H1 (cell line): ENCODE data around the gene SFXN4. TPM values are rescaled to one million over a fixed set of nuclear protein-coding genes. Genes with fewer than 3 reads are reported as not detected.

Experiments used
- CTCF ChIA-PET: fragments of 300-600 bp; sonication (Branson Sonifier 250); formaldehyde crosslinking; loops from one replicate; lab custom pipeline; 2021; ENCODE audit not compliant: partially characterized antibody; lab: Charles Lee
- POLR2A ChIA-PET: fragments of 300-600 bp; sonication (Branson Sonifier 250); formaldehyde crosslinking; loops from one replicate; lab custom pipeline; 2021; ENCODE audit warnings: inconsistent platforms; ENCODE audit not compliant: partially characterized antibody; lab: Charles Lee
- DNase-seq, 2 experiments: peaks; one replicate each; pipeline versions ENCODE4 v3.0.0 to v3.0.0-alpha.2; 2010 to 2022; ENCODE audit warnings: low spot score in 2 of 2, low read depth in 1 of 2, mixed read lengths in 1 of 2
- FAIRE-seq: peaks from 2 replicates; lab custom pipeline; 2011; peaks lifted over from hg19 to GRCh38; lab: Jason Lieb, UNC
- H2AFZ ChIP-seq: 2 replicates; pipeline ENCODE4 v1.8.1; 2012; ENCODE audit warnings: low read length, inconsistent platforms
- H2AK5ac ChIP-seq: 2 replicates; pipeline ENCODE4 v1.6.1; 2013; ENCODE audit warnings: low read depth, low read length
- H2BK120ac ChIP-seq: replicated peaks from 2 replicates; pipeline ENCODE3; 2013; ENCODE audit warnings: low read depth, low read length, inconsistent platforms
- H2BK12ac ChIP-seq: 2 replicates; pipeline ENCODE4 v1.6.1; 2013; ENCODE audit warnings: low read depth, low read length
- H2BK15ac ChIP-seq: 2 replicates; pipeline ENCODE4 v1.6.1; 2013; ENCODE audit warnings: low read length
- H2BK20ac ChIP-seq: 2 replicates; pipeline ENCODE4 v1.6.1; 2013; ENCODE audit warnings: low read length
- H2BK5ac ChIP-seq: 2 replicates; pipeline ENCODE4 v1.6.1; 2013; ENCODE audit warnings: low read depth, low read length
- H3K14ac ChIP-seq: 2 replicates; pipeline ENCODE4 v1.6.1; 2013; ENCODE audit warnings: inconsistent platforms; ENCODE audit not compliant: insufficient read length
- H3K18ac ChIP-seq: 2 replicates; pipeline ENCODE4 v1.6.1; 2013; ENCODE audit warnings: low read length; ENCODE audit errors: extremely low read depth
- H3K23ac ChIP-seq: 2 replicates; pipeline ENCODE4 v1.6.1; 2013; ENCODE audit warnings: inconsistent platforms; ENCODE audit not compliant: insufficient read length
- H3K23me2 ChIP-seq: 2 replicates; pipeline ENCODE4 v1.6.1; 2013; ENCODE audit warnings: low read depth, low read length
- H3K27ac ChIP-seq: 2 replicates; pipeline ENCODE4 v1.6.1; 2011; ENCODE audit warnings: low read depth, low read length, inconsistent platforms
- H3K27me3 ChIP-seq, 4 experiments: replicated peaks in 1 of 4; 1 replicate in 1 of 4; 2 replicates in 3 of 4; pipeline versions ENCODE4 v1.6.1 to v1.8.1; 2011 to 2013; ENCODE audit warnings: low read length in 3 of 4, mild to moderate bottlenecking in 3 of 4, inconsistent platforms in 2 of 4, mixed read lengths in 2 of 4, moderate library complexity in 1 of 4; ENCODE audit not compliant: control insufficient read depth in 3 of 4, insufficient read depth in 3 of 4; ENCODE audit errors: extremely low read depth in 1 of 4
- H3K36me3 ChIP-seq, 4 experiments: 2 replicates each; pipeline versions ENCODE4 v1.6.1 to v1.8.1; 2011 to 2013; ENCODE audit warnings: mild to moderate bottlenecking in 4 of 4, low read length in 3 of 4, moderate library complexity in 2 of 4, control low read depth in 1 of 4, inconsistent platforms in 1 of 4; ENCODE audit not compliant: insufficient read depth in 4 of 4, control insufficient read depth in 2 of 4
- H3K4ac ChIP-seq: replicated peaks from 2 replicates; pipeline ENCODE3; 2013; ENCODE audit warnings: low read length, low read depth, mixed read lengths, inconsistent platforms; ENCODE audit not compliant: insufficient read length
- H3K4me1 ChIP-seq, 4 experiments: replicated peaks in 1 of 4; 1 replicate in 1 of 4; 2 replicates in 3 of 4; pipeline versions ENCODE4 v1.6.1 to v1.8.1; 2011 to 2013; ENCODE audit warnings: low read length in 3 of 4, inconsistent platforms in 2 of 4, mixed read lengths in 1 of 4; ENCODE audit not compliant: insufficient read depth in 4 of 4, control insufficient read depth in 3 of 4
- H3K4me2 ChIP-seq, 2 experiments: 2 replicates each; pipeline versions ENCODE4 v1.6.1 to v1.8.1; 2011 to 2013; ENCODE audit warnings: low read depth in 2 of 2, low read length in 2 of 2, control low read depth in 1 of 2, inconsistent platforms in 1 of 2, mild to moderate bottlenecking in 1 of 2; ENCODE audit not compliant: insufficient read depth in 1 of 2
- H3K4me3 ChIP-seq, 4 experiments: fragments of 200-600, 300-600 bp in 1 of 4; sonication (generic), shearing (Covaris generic), sonication (Bioruptor Twin) in 1 of 4; 2 replicates each; pipeline versions ENCODE4 v1.5.1 to v1.8.1; 2011 to 2016; ENCODE audit warnings: low read length in 4 of 4, low read depth in 3 of 4, control low read depth in 2 of 4, inconsistent platforms in 2 of 4, mild to moderate bottlenecking in 2 of 4, mixed read lengths in 1 of 4, moderate library complexity in 1 of 4; ENCODE audit not compliant: insufficient read depth in 2 of 4; ENCODE audit errors: extremely low read depth in 1 of 4
- H3K56ac ChIP-seq: replicated peaks from 2 replicates; pipeline ENCODE3; 2013; ENCODE audit warnings: low read depth, mild to moderate bottlenecking, mixed read lengths, low read length, inconsistent platforms; ENCODE audit not compliant: insufficient read length
- H3K79me1 ChIP-seq: 2 replicates; pipeline ENCODE4 v1.6.1; 2013; ENCODE audit warnings: low read depth, low read length, control low read depth
- H3K79me2 ChIP-seq, 2 experiments: 2 replicates each; pipeline versions ENCODE4 v1.6.1 to v1.8.1; 2012 to 2013; ENCODE audit warnings: low read length in 2 of 2, mild to moderate bottlenecking in 2 of 2, inconsistent platforms in 1 of 2; ENCODE audit not compliant: insufficient read depth in 2 of 2, control insufficient read depth in 1 of 2
- H3K9ac ChIP-seq, 4 experiments: replicated peaks in 1 of 4; 1 replicate in 1 of 4; 2 replicates in 3 of 4; pipeline versions ENCODE4 v1.6.1 to v1.8.1; 2011 to 2013; ENCODE audit warnings: low read depth in 3 of 4, low read length in 3 of 4, control low read depth in 2 of 4, mild to moderate bottlenecking in 2 of 4, moderate library complexity in 2 of 4, inconsistent platforms in 1 of 4; ENCODE audit errors: extremely low read depth in 1 of 4
- H3K9me3 ChIP-seq, 2 experiments: 2 replicates each; pipeline versions ENCODE4 v1.6.1 to v1.8.1; 2012 to 2013; ENCODE audit warnings: mild to moderate bottlenecking in 2 of 2, moderate library complexity in 2 of 2, control low read depth in 1 of 2, inconsistent platforms in 1 of 2, low read depth in 1 of 2, low read length in 1 of 2, mixed read lengths in 1 of 2; ENCODE audit not compliant: insufficient read depth in 2 of 2
- H4K20me1 ChIP-seq, 2 experiments: replicated peaks in 1 of 2; 2 replicates each; pipeline versions ENCODE3 to v1.8.1; 2011 to 2013; ENCODE audit warnings: inconsistent platforms in 2 of 2, low read length in 2 of 2, mild to moderate bottlenecking in 1 of 2; ENCODE audit not compliant: insufficient read depth in 2 of 2, control insufficient read depth in 1 of 2
- H4K5ac ChIP-seq: 2 replicates; pipeline ENCODE4 v1.6.1; 2013; ENCODE audit warnings: low read length, low read depth, mixed read lengths, inconsistent platforms; ENCODE audit not compliant: insufficient read length
- H4K8ac ChIP-seq: 2 replicates; pipeline ENCODE4 v1.8.0; 2013; ENCODE audit warnings: mild to moderate bottlenecking, moderate library complexity, low read length, inconsistent platforms; ENCODE audit not compliant: insufficient read depth; ENCODE audit errors: extremely low read depth
- H4K91ac ChIP-seq: replicated peaks from 2 replicates; pipeline ENCODE3; 2013; ENCODE audit warnings: low read length, mixed read lengths, inconsistent platforms; ENCODE audit not compliant: insufficient read length
- CEBPB ChIP-seq: IDR thresholded peaks from 2 replicates; pipeline ENCODE4 v1.6.1; 2012; ENCODE audit warnings: low read depth, low read length
- KDM4A ChIP-seq: IDR thresholded peaks from one replicate; pipeline ENCODE4 v1.7.1; 2012; ENCODE audit warnings: low read depth, mild to moderate bottlenecking, moderate library complexity, low read length, inconsistent platforms; ENCODE audit not compliant: severe bottlenecking
- MAX ChIP-seq: IDR thresholded peaks from 2 replicates; pipeline ENCODE4 v1.6.1; 2012; ENCODE audit warnings: inconsistent platforms
- POU5F1 ChIP-seq: IDR thresholded peaks from 2 replicates; pipeline ENCODE4 v1.6.1; 2011; ENCODE audit warnings: low read depth, mild to moderate bottlenecking, low read length, moderate library complexity
- WGBS, 2 experiments: shearing (Covaris generic) in 1 of 2; methylation state at CpG; one replicate each; pipeline versions ENCODE4 v1.1.6 to v1.1.7; 2013 to 2015; ENCODE audit warnings: low lambda C conversion rate in 2 of 2, mixed read lengths in 2 of 2, inconsistent platforms in 1 of 2, low coverage in 1 of 2, missing lambda C conversion rate in 1 of 2; ENCODE audit not compliant: insufficient replicate concordance in 2 of 2, insufficient coverage in 1 of 2, insufficient read length in 1 of 2; ENCODE audit errors: extremely low coverage in 1 of 2, missing lambda C conversion rate in 1 of 2; 5-methylcytosine and 5-hydroxymethylcytosine counted together
- polyA plus RNA-seq, 7 experiments: library from polyadenylated mRNA; depleted of rRNA in 3 of 7; stranded (reverse) in 5 of 7; unstranded in 2 of 7; fragments of >200 nt in 5 of 7; fragments of 200-250 nt in 2 of 7; gene quantifications; 1 replicate in 5 of 7; 2 replicates in 1 of 7; 4 replicates in 1 of 7; pipeline versions ENCODE4 v1.2.1 to v1.2.3, GENCODE V29; 2011 to 2013; ENCODE audit warnings: missing spikeins in 2 of 7, mixed read lengths in 2 of 7
- total RNA-seq: library from RNA; stranded (reverse); fragmentation: NEBNext Ultra II Directional; extraction: Animal tissue kit (Norgen Biotek cat#: 25700); gene quantifications from 2 replicates; pipeline ENCODE4 v1.2.1, GENCODE V29; 2021

The SFXN4 gene
- total and polyA plus RNA-seq, 2 of the 8 experiments (the other 6 are each of a cell fraction or from before 2014, with no cell fraction given), result 15.4 to 21.6 TPM

GRCh38 chr10:119210633-119211032, 45.1 kb upstream of the SFXN4 start:
- H3K4me3 ChIP-seq, result no peak overlapping the region
- TF ChIP-seq KDM4A (no peak), POU5F1 (no peak), CEBPB (no peak), MAX (no peak)
- no peak overlapping the region for H2AK5ac ChIP-seq
- H3K27ac ChIP-seq, result no peak overlapping the region
- no peak overlapping the region for H3K9ac ChIP-seq
- H3K79me2 ChIP-seq, result no peaks in the 10 kb centered on the region
- H2BK120ac ChIP-seq, result no peak overlapping the region
- H3K79me1 ChIP-seq, result no peaks in the 10 kb centered on the region
- no peak overlapping the region for H3K14ac ChIP-seq
- FAIRE-seq (no peak), DNase-seq (no peak)
- CTCF ChIA-PET, result interaction anchor here (0.7 to 4.5 kb wide), 16 partner anchors 8 to 235 kb away, joined by 3 to 25 read pairs (median 4); no protein-coding TSS in a partner anchor
- H2AFZ ChIP-seq, result no peak overlapping the region
- H4K8ac ChIP-seq, result no peak overlapping the region
- H3K56ac ChIP-seq, result no peak overlapping the region
- peaks cover 0 to 5% of the 10 kb centered on the region in 2 experiments for H4K20me1 ChIP-seq
- H3K27me3 ChIP-seq, result peaks cover 5 to 17% (median 14%) of the 10 kb centered on the region in 4 experiments
- no peaks in the 10 kb centered on the region for H3K9me3 ChIP-seq
- no peak overlapping the region for H3K23ac ChIP-seq
- no peak overlapping the region for H2BK20ac ChIP-seq
- no peak overlapping the region for H4K91ac ChIP-seq
- H3K4me1 ChIP-seq, result peaks cover 3 to 8% (median 6%) of the 10 kb centered on the region in 4 experiments
- no peak overlapping the region for H3K4me2 ChIP-seq
- 98% methylated on average over 2 of the region's 2 CpGs; no CpG with 5 or more reads in 1 of the 2 experiments for WGBS, 2 experiments
- no peak overlapping the region for H4K5ac ChIP-seq
- H3K23me2 ChIP-seq, result peaks cover 7% of the 10 kb centered on the region
- no peak overlapping the region for H2BK12ac ChIP-seq
- H3K36me3 ChIP-seq, result no peaks in the 10 kb centered on the region
- no peak overlapping the region for H2BK15ac ChIP-seq
- no peak overlapping the region for H2BK5ac ChIP-seq
- no peak overlapping the region for H3K4ac ChIP-seq
- H3K18ac ChIP-seq, result no peak overlapping the region
- POLR2A ChIA-PET, result no interaction called here
